ENCODE measurements around the gene NYAP1.

- TF ChIP-seq CTCF (optimal IDR thresholded peaks at IDR 0.05 in 1 of 3, IDR thresholded peaks at IDR 0.05 in 1 of 3, conservative IDR thresholded peaks at IDR 0.05 in 1 of 3; ENCODE audit: extremely low read depth in 1 of 3, insufficient read depth in 2 of 3, low read length in 3 of 3) (no peak), EZH2 (IDR thresholded peaks at IDR 0.05; ENCODE audit: low read length) (no peak)
Measured at GRCh38 chr7:100510437-100511239, 26.9 kb downstream of the NYAP1 start.
